HCT116 (cell line): Measurements from ENCODE around the gene GRAMD1C. TPM values are rescaled to one million over a fixed set of nuclear protein-coding genes. Genes with fewer than 3 reads are reported as not detected.

Source experiments
- ATAC-seq: fragments of 200-7000 bp; cut with Tn5 transposase; 2 replicates; pipeline ENCODE4 v1.9.1; 2020; ENCODE audit warnings: mild to moderate bottlenecking, moderate library complexity
- BruUV-seq: library from RNA; stranded (reverse); fragments of 400-500 nt; replicated peaks from 2 replicates; lab custom pipeline; 2021; lab: Mats Ljungman, UMichigan
- CTCF ChIA-PET: fragments of 300-600 bp; sonication (Branson Sonifier 250); formaldehyde crosslinking; loops from one replicate; lab custom pipeline; 2021; ENCODE audit warnings: antibody characterized with exemption; lab: Charles Lee
- POLR2A ChIA-PET: fragments of 300-600, 350-600 bp; sonication (Branson Sonifier 250); formaldehyde crosslinking; loops from one replicate; lab custom pipeline; 2021; ENCODE audit warnings: antibody characterized with exemption; lab: Charles Lee
- RAD21 ChIA-PET, 2 experiments: fragments of 300-600 bp; sonication (Branson Sonifier 250); formaldehyde crosslinking; loops; one replicate each; lab custom pipeline; 2023; ENCODE audit warnings: low total read pairs in 2 of 2; ENCODE audit not compliant: uncharacterized antibody in 2 of 2, unreplicated experiment in 2 of 2, low non-redundant PET in 1 of 2; lab: Charles Lee
- DNase-seq: peaks from one replicate; pipeline ENCODE4 v3.0.0-alpha.2; 2010; ENCODE audit warnings: low read depth, low spot score
- H2AFZ ChIP-seq: fragments of 200-600 bp; shearing (Covaris generic), sonication (generic); 2 replicates; pipeline ENCODE4 v1.6.1; 2017; ENCODE audit warnings: low read depth, mixed run types, mixed read lengths, antibody characterized with exemption, low read length; ENCODE audit not compliant: poor library complexity, severe bottlenecking
- H3K27ac ChIP-seq: 2 replicates; pipeline ENCODE4 v1.5.1; 2012; ENCODE audit warnings: low read depth, low read length
- H3K27me3 ChIP-seq: fragments of 200-600 bp; sonication (generic); 2 replicates; pipeline ENCODE4 v1.6.1; 2016; ENCODE audit warnings: mixed run types, low read length, mixed read lengths; ENCODE audit not compliant: insufficient read depth
- H3K36me3 ChIP-seq, 2 experiments: fragments of 200-500 bp in 1 of 2; fragments of 200-600 bp in 1 of 2; sonication (Bioruptor generic) in 1 of 2; sonication (generic) in 1 of 2; 2 replicates each; pipeline versions ENCODE4 v1.5.1 to v1.6.1; 2014 to 2016; ENCODE audit warnings: low read length in 2 of 2, inconsistent platforms in 1 of 2, mixed read lengths in 1 of 2, mixed run types in 1 of 2; ENCODE audit not compliant: insufficient read depth in 2 of 2, control insufficient read depth in 1 of 2
- H3K4me1 ChIP-seq, 2 experiments: fragments of 200-600 bp in 1 of 2; sonication (generic) in 1 of 2; 2 replicates each; pipeline versions ENCODE4 v1.5.1 to v1.6.1; 2012 to 2017; ENCODE audit warnings: low read length in 2 of 2, inconsistent platforms in 1 of 2, mild to moderate bottlenecking in 1 of 2, mixed read lengths in 1 of 2, mixed run types in 1 of 2, moderate library complexity in 1 of 2; ENCODE audit not compliant: insufficient read depth in 2 of 2, control insufficient read depth in 1 of 2
- H3K4me2 ChIP-seq: fragments of 200-600 bp; sonication (generic); 2 replicates; pipeline ENCODE4 v1.6.1; 2017; ENCODE audit warnings: mixed run types, low read length, mixed read lengths
- H3K4me3 ChIP-seq, 2 experiments: fragments of 200-600 bp in 1 of 2; sonication (generic) in 1 of 2; replicated peaks in 1 of 2; 2 replicates each; pipeline ENCODE4 v1.5.1; 2011 to 2016; ENCODE audit warnings: low read length in 2 of 2, control low read depth in 1 of 2, low read depth in 1 of 2, mild to moderate bottlenecking in 1 of 2, mixed read lengths in 1 of 2, mixed run types in 1 of 2
- H3K79me2 ChIP-seq: fragments of 200-600 bp; sonication (generic); 2 replicates; pipeline ENCODE4 v1.6.1; 2017; ENCODE audit warnings: mild to moderate bottlenecking, mixed run types, low read length, moderate library complexity, mixed read lengths; ENCODE audit not compliant: insufficient read depth
- H3K9ac ChIP-seq: fragments of 200-600 bp; sonication (generic); 2 replicates; pipeline ENCODE4 v1.6.1; 2016; ENCODE audit warnings: low read length, mixed read lengths
- H3K9me2 ChIP-seq: fragments of 200-600 bp; sonication (generic), shearing (Covaris generic); 2 replicates; pipeline ENCODE4 v1.6.1; 2017; ENCODE audit warnings: mixed run types, mild to moderate bottlenecking, moderate library complexity; ENCODE audit not compliant: insufficient read depth
- H3K9me3 ChIP-seq, 2 experiments: fragments of 200-500 bp in 1 of 2; fragments of 200-600 bp in 1 of 2; sonication (Bioruptor generic) in 1 of 2; sonication (generic) in 1 of 2; 2 replicates each; pipeline ENCODE4 v1.6.1; 2014 to 2017; ENCODE audit warnings: low read length in 2 of 2, mixed read lengths in 2 of 2, inconsistent platforms in 1 of 2, low read depth in 1 of 2, mild to moderate bottlenecking in 1 of 2, mixed run types in 1 of 2, moderate library complexity in 1 of 2; ENCODE audit not compliant: control insufficient read depth in 1 of 2, insufficient read depth in 1 of 2
- H4K20me1 ChIP-seq: fragments of 200-600 bp; sonication (generic), shearing (Covaris generic); 2 replicates; pipeline ENCODE4 v1.6.1; 2017; ENCODE audit warnings: mixed run types, mild to moderate bottlenecking, moderate library complexity; ENCODE audit not compliant: insufficient read depth
- CBX3 ChIP-seq: IDR thresholded peaks from 2 replicates; pipeline ENCODE4 v1.6.1; 2012; ENCODE audit warnings: low read depth
- EGR1 ChIP-seq: IDR thresholded peaks from 2 replicates; pipeline ENCODE4 v1.6.1; 2012; ENCODE audit warnings: low read depth
- EZH2 ChIP-seq: fragments of 200-600 bp; sonication (generic); IDR thresholded peaks from 2 replicates; pipeline ENCODE4 v1.6.1; 2017; ENCODE audit warnings: antibody characterized with exemption, mixed run types
- EZH2phosphoT487 ChIP-seq: fragments of 200-600 bp; IDR thresholded peaks from 2 replicates; pipeline ENCODE4 v1.6.1; 2018; ENCODE audit warnings: antibody characterized with exemption, borderline replicate concordance
- POLR2AphosphoS5 ChIP-seq: IDR thresholded peaks from 2 replicates; pipeline ENCODE4 v1.6.1; 2011; ENCODE audit warnings: mild to moderate bottlenecking, low read depth, low read length, moderate library complexity
- SIN3A ChIP-seq: IDR thresholded peaks from 2 replicates; pipeline ENCODE4 v1.6.1; 2012; ENCODE audit warnings: low read depth
- TCF7L2 ChIP-seq: IDR thresholded peaks from 2 replicates; pipeline ENCODE4 v1.7.0; 2011; ENCODE audit warnings: borderline replicate concordance, inconsistent platforms; ENCODE audit not compliant: insufficient read depth, insufficient read length; ENCODE audit errors: extremely low read depth
- ZFX ChIP-seq: fragments of 450-650 bp; IDR thresholded peaks from 2 replicates; pipeline ENCODE4 v1.6.1; 2017
- intact Hi-C: fragments of 100-400 bp; cut with micrococcal nuclease; formaldehyde crosslinking; loops from 2 replicates; pipeline ENCODE4 v1.10.0; 2022
- total RNA-seq: library from RNA; stranded (reverse); gene quantifications from one replicate; pipeline ENCODE4 v1.2.1, GENCODE V29; 2021; ENCODE audit not compliant: unreplicated experiment

GRAMD1C gene
- total RNA-seq, 1 experiment from 2014 or later: 7.9 TPM

GRCh38 chr3:113948015-113948917 lies 109.7 kb downstream of the GRAMD1C start:
- H3K9ac ChIP-seq: peak overlapping the region; percentile 62
- POLR2A ChIA-PET: no interaction called here

GRCh38 chr3:113952921-113953320 lies 114.3 kb downstream of the GRAMD1C start:
- Histone ChIP-seq H3K4me2 (no peak overlapping the region), H3K9me2 (no peaks in the 10 kb centered on the region), H4K20me1 (no peaks in the 10 kb centered on the region), H3K79me2 (no peaks in the 10 kb centered on the region), H3K4me3 (no peak overlapping the region), H3K27me3 (no peaks in the 10 kb centered on the region), H3K9me3 (no peaks in the 10 kb centered on the region), H2AFZ (no peak overlapping the region), H3K36me3 (peaks cover 13 to 21% of the 10 kb centered on the region in 2 experiments; a peak in 2 of 4 replicates), H3K9ac (no peak overlapping the region), H3K4me1 (peaks cover 6 to 11% of the 10 kb centered on the region in 2 experiments; a peak in 3 of 4 replicates), H3K27ac (no peak overlapping the region)
- TF ChIP-seq POLR2AphosphoS5 (no peak), EZH2 (no peak), SIN3A (no peak), CBX3 (no peak)
- no peak for ATAC-seq
- ChIA-PET RAD21 (no interaction called here), CTCF (no interaction called here), POLR2A (no interaction called here)
- DNase-seq: no peak
- BruUV-seq: no TSS peak
- intact Hi-C loops: no loop called here

More at GRCh38 chr3:113948015-113948917, 109.7 kb downstream of the GRAMD1C start:
- no peak for TF ChIP-seq TCF7L2
- peak; percentile 32; the same call in 1 of the 2 replicates for TF ChIP-seq ZFX
- TF ChIP-seq EGR1: peak; percentile 93
- no peak for TF ChIP-seq EZH2phosphoT487
- Histone ChIP-seq H2AFZ (peak overlapping the region; percentile 31), H4K20me1 (no peaks in the 10 kb centered on the region), H3K9me2 (no peaks in the 10 kb centered on the region), H3K4me3 (peak overlapping the region; percentile 64 to 69), H3K4me1 (peaks cover 6 to 19% of the 10 kb centered on the region in 2 experiments; a peak in 3 of 4 replicates), H3K79me2 (no peaks in the 10 kb centered on the region), H3K9me3 (no peaks in the 10 kb centered on the region), H3K27me3 (no peaks in the 10 kb centered on the region), H3K27ac (peak overlapping the region; percentile 69), H3K4me2 (peak overlapping the region; percentile 91), H3K36me3 (no peaks in the 10 kb centered on the region)
- intact Hi-C loops: no loop called here
- RAD21 ChIA-PET: no interaction called here
- peak; percentile 68 for ATAC-seq
- BruUV-seq: no TSS peak
- DNase-seq: no peak
- CTCF ChIA-PET: no interaction called here
